Measurements from ENCODE around the gene NCAPD2. TPM values are rescaled to one million over a fixed set of nuclear protein-coding genes. Genes with fewer than 3 reads are reported as not detected.

NCAPD2 gene
- total and polyA plus RNA-seq, 2 donors (not counting 3 experiments of a cell fraction or from before 2014, with no cell fraction given): 41.8 to 90.1 TPM

DNA sequence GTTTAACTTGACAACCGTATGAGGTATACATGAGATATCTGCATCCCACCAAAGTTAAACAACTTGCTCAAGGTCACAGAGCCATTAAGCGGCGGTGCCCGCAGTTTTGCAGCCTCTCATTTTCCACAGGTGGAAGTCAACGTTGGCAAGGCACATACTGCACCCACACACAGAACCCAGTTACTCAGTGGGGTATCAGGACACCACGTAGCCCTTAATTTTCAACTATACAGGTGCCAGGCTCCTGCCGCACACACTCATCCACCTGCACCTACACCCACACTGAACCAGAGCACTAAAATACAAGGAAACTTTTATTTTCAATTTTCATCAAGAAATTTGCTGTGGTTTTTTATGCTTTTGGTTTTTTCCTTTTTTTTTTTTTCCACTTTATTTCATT lies 75.9 kb downstream of the NCAPD2 start:
- no peak for FAIRE-seq
- no peak overlapping the region for H2AFZ ChIP-seq (ENCODE audit: low read depth, low read length)
- H4K20me1 ChIP-seq (replicated peaks; ENCODE audit: control insufficient read depth, extremely low read depth, insufficient read depth, low read length): no peaks in the 10 kb centered on the region
- peaks cover 7% of the 10 kb centered on the region for H3K4me1 ChIP-seq (ENCODE audit: control insufficient read depth, extremely low read depth, insufficient read depth, low read length)
- dilution Hi-C loops (cut with MboI; ENCODE audit: extremely low pct_ligation_motif_present, low sequenced_read_pairs): no loop called here
- no peak overlapping the region for H3K4me2 ChIP-seq (ENCODE audit: insufficient read depth, low read length)
- POLR2A ChIA-PET: no interaction called here
- no peak overlapping the region for H3K27ac ChIP-seq (ENCODE audit: insufficient read depth, low read depth, low read length)
- H3K27me3 ChIP-seq (ENCODE audit: control insufficient read depth in 2 of 2, insufficient read depth in 2 of 2, low read length in 2 of 2): no peaks in the 10 kb centered on the region
- no peaks in the 10 kb centered on the region for H3K9me3 ChIP-seq (replicated peaks; ENCODE audit: control insufficient read depth, insufficient read depth, low read length)
- BruUV-seq (replicated peaks): no TSS peak
- H3K9me1 ChIP-seq (replicated peaks; ENCODE audit: control insufficient read depth, extremely low read depth, insufficient read depth, low read length): no peaks in the 10 kb centered on the region
- H3K9ac ChIP-seq (replicated peaks; ENCODE audit: extremely low read depth, insufficient read depth, low read length): no peak overlapping the region
- CTCF ChIA-PET: interaction anchor here (0.7 to 1.8 kb wide), 5 partner anchors 19 to 38 kb away, joined by 3 to 6 read pairs (median 4); no protein-coding TSS in a partner anchor
- TF ChIP-seq FOS (IDR thresholded peaks at IDR 0.05; ENCODE audit: borderline replicate concordance, insufficient read depth, low read length) (no peak), EZH2 (IDR thresholded peaks at IDR 0.05; ENCODE audit: borderline replicate concordance, low read depth, low read length, severe bottlenecking) (no peak), MYC (IDR thresholded peaks at IDR 0.05; ENCODE audit: low read depth, low read length) (no peak), GATA2 (IDR thresholded peaks at IDR 0.05; ENCODE audit: insufficient read depth, insufficient read length, low read depth, low read length) (no peak), JUN (IDR thresholded peaks at IDR 0.05; ENCODE audit: borderline replicate concordance, insufficient read depth, insufficient read length, low read depth) (no peak), POLR2AphosphoS5 (IDR thresholded peaks at IDR 0.05; ENCODE audit: insufficient read depth, low read depth, low read length) (no peak), POLR2A (IDR thresholded peaks at IDR 0.05; ENCODE audit: low read depth, low read length) (no peak)
- TF ChIP-seq, protein P1, sequence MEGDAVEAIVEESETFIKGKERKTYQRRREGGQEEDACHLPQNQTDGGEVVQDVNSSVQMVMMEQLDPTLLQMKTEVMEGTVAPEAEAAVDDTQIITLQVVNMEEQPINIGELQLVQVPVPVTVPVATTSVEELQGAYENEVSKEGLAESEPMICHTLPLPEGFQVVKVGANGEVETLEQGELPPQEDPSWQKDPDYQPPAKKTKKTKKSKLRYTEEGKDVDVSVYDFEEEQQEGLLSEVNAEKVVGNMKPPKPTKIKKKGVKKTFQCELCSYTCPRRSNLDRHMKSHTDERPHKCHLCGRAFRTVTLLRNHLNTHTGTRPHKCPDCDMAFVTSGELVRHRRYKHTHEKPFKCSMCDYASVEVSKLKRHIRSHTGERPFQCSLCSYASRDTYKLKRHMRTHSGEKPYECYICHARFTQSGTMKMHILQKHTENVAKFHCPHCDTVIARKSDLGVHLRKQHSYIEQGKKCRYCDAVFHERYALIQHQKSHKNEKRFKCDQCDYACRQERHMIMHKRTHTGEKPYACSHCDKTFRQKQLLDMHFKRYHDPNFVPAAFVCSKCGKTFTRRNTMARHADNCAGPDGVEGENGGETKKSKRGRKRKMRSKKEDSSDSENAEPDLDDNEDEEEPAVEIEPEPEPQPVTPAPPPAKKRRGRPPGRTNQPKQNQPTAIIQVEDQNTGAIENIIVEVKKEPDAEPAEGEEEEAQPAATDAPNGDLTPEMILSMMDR (IDR thresholded peaks at IDR 0.05; ENCODE audit: extremely low read depth in 1 of 2, insufficient read depth in 1 of 2, low read depth in 1 of 2, low read length in 2 of 2): no peak
- TF ChIP-seq, protein P2, sequence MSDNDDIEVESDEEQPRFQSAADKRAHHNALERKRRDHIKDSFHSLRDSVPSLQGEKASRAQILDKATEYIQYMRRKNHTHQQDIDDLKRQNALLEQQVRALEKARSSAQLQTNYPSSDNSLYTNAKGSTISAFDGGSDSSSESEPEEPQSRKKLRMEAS (IDR thresholded peaks at IDR 0.05; ENCODE audit: insufficient read depth, insufficient read length): no peak
- no peak for DNase-seq (ENCODE audit: low read depth, low spot score)
- H3K36me3 ChIP-seq (ENCODE audit: control insufficient read depth in 2 of 2, extremely low read depth in 1 of 2, insufficient read depth in 2 of 2, low read length in 2 of 2): peaks cover 8 to 32% of the 10 kb centered on the region in 2 experiments
- H3K79me2 ChIP-seq (ENCODE audit: control insufficient read depth, insufficient read depth, low read length): peaks cover 25% of the 10 kb centered on the region
- intact Hi-C loops (cut with micrococcal nuclease): loop anchor here (2.0 kb wide), 1 partner anchor 37 kb away; the partner anchor contains the start of gene CHD4
- no peak overlapping the region for H3K4me3 ChIP-seq (replicated peaks in 1 of 3; ENCODE audit: insufficient read depth in 1 of 3, low read depth in 1 of 3, low read length in 3 of 3)

Data from endothelial cell of umbilical vein (primary cell).